HG03439 (cell line): Measurements from ENCODE around the gene AK4.
"Not testable (repeated sequence)": the region's sequence is repeated elsewhere in the genome, so short reads cannot be mapped to it uniquely, and the experiment has no call there.

Source experiments
- ATAC-seq: cut with Tn5 transposase; IDR thresholded peaks from one replicate; pipeline ENCODE4 v1.9.1; 2021; ENCODE audit warnings: mild to moderate bottlenecking, moderate library complexity; ENCODE audit not compliant: unreplicated experiment

Gene AK4

DNA sequence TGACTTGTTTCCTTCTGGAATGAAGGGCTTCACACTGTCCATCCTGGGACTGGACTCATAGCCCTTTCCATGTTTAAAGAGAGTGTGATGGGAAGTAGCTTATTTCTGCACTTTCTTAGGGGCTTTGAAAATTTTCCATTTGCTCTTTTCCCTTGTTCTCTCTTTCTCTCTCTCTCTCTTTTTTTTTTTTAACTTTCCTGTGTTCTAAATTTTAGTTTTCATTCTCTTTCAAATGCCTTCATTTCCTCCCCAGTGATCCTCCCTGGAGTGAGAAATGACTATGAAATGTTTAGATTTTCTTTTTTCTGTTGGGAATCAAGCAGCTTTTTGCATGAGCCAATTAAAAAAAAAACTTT is 2.1 kb downstream of the AK4 start:
- no peak for ATAC-seq

DNA sequence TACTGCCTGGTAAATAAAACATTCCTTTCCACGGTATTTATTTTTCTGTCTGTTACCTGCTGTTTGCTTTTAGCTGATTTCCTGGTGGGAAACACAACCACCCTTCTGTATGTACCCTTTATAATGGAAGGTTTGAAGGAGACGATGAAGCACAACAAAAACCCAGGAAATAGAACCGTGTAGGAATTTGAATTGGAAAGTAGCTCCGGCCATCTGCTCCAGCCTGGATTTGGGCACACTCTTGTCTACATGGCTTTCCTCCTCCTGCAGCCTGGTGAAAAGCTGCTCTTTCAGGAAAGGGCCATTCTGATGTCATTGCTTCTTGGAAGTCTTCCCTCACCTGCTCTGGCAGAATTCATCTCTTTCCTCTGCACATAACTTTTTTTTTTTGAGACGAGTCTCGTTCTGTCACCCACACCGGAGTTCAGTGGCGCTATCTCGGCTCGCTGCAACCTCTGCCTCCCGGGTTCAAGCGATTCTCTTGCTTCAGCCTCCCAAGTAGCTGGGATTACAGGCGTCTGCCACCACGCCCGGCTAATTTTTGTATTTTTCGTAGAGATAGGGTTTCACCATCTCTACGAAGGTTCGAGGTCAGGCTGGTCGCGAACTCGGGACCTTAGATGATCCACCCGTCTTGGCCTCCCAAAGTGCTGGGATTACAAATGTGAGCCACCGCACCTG is 2.7 kb downstream of the AK4 start:
- ATAC-seq, result no peak

DNA sequence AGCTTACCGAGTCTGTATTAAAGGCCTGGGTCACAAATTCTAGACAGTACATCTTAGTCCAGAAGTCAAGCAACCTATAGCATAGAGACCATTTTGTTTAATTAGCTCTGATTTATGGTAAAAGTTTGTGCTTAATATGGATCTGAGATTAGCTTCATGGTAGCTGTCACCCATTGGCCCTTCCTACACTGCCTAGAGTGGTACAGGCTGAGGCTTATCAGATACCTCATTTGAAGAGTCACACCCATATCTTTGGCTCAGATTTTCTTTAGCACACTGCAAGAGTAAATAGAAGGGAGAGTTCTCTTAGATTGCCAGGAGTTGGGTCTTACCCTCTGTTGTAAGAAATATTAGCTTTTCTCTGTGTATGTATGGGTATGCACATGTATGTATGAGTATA is 3.6 kb downstream of the AK4 start:
- ATAC-seq, result no peak

DNA sequence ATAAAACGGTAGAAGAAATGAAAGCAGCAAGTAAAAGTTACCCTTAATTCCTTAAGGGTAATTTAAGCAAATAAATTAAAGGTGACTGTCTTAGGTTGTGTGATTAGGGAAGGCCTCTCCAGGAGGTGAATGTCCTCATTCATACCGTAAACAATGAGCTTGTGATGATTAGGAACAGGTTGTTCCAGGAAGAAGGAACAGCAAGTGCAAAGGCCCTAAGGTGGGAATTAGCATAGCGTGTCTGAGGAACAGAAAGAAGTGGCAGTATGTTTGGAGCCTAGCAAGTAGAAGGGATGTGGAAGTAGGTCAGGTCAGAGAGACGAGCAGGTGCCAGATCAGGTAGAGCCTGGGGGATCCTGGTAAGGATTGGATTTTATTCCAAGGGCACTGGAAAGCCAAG is 5.6 kb downstream of the AK4 start:
- no peak for ATAC-seq

- ATAC-seq, result no peak
Measured at GRCh38 chr1:65156910-65157545, 9.0 kb downstream of the AK4 start.

DNA sequence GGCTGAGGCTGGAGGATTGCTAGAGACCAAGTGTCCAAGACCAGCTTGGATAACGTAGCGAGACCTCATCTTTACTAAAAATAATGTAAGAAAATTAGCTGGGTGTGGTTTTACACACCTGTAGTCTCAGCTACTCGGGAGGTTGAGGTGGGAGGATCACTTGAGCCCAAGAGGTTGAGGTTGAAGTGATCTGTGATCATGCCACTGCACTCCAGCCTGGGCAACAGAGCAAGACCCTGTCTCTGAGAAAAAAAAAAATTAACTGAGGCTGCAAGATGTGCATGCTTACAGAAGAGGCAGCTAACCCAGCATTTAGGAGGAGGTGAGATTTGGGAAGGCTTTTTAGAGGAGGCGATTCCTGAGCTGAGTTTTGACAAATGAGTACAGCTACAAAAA is 9.5 kb downstream of the AK4 start:
- ATAC-seq, result no peak

DNA sequence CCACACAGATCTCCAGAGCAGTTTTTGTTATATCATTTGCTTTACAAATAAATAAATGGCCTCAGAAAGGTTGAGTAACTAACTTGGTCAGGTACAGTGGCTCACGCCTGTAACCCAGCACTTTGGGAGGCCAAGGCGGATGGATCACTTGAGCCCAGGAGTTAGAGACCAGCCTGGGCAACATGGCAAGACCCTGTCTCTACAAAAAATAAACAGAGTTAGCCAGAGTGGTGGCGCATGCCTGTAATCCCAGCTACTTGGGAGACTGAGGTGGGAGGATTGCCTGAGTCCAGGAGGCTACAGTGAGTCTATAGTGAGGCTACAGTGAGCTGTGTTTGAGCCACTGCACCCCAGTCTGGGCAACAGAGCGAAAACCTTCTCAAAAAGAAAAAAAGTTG is 11.3 kb downstream of the AK4 start:
- not testable (repeated sequence) for ATAC-seq

- ATAC-seq, result no peak
Measured at GRCh38 chr1:65159801-65160523, 12.0 kb downstream of the AK4 start.

- ATAC-seq, result no peak
Measured at GRCh38 chr1:65163201-65163805, 15.3 kb downstream of the AK4 start.

DNA sequence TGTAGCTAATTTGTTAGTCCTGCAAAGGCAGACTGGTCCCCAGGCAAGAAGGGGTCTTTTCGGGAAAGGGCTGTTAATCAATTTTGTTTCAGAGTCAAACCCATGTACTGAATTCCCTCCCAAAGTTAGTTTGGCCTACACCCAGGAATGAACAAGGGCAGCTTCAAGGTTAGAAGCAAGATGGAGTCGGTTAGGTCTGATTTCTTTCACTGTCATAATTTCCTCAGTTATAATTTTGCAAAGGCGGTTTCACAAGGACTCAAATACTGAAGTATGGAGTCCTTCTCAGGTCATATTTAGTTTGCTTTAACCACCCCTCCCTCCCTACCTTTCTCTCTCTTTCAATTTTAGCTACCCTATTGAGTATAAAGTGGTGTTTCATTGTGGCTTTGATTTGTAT is 16.1 kb downstream of the AK4 start:
- ATAC-seq, result not testable (repeated sequence)

- ATAC-seq, result no peak
Measured at GRCh38 chr1:65164633-65165032, 16.6 kb downstream of the AK4 start.

GRCh38 chr1:65165269-65165993 is 17.4 kb downstream of the AK4 start:
- ATAC-seq, result peak; percentile 74

- ATAC-seq, result no peak
Measured at GRCh38 chr1:65166572-65167305, 18.7 kb downstream of the AK4 start.

GRCh38 chr1:65167586-65168242 is 19.7 kb downstream of the AK4 start:
- no peak for ATAC-seq

GRCh38 chr1:65168867-65169266 is 20.9 kb downstream of the AK4 start:
- no peak for ATAC-seq

DNA sequence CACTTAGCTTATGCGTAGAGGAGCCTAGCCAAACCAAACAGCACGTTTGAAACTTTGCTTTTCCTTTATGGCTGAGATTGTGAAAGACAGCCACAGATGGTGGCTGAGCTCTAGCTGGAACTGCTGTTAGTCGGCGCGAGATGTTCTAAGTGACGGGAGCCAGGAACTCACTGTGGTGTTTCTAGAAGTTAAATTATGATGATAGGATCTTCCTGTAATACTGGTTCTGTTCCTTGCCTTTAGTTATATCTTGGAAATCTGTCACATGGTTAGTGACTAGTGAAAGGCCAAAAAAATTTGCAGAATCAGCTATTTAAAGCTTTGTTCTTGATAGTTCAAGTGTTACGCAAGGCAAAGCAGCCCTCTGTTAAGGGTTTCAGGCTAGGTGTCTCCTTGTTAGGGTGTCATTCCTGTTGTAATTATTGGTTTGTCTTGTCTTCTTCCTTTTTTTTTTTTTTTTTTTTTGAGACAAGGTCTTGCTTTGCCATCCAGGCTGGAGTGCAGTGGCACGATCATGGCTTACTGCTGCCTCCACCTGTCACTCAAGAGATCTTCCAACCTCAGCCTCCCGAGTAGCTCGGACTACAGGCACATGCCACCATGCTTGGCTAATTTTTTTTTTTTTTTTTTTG is 22.6 kb downstream of the AK4 start:
- no peak for ATAC-seq

- no peak for ATAC-seq
Measured at GRCh38 chr1:65172936-65173690, 25.1 kb downstream of the AK4 start.

GRCh38 chr1:65174585-65174984 is 26.6 kb downstream of the AK4 start:
- peak; percentile 64 for ATAC-seq
